ENCODE measurements around the gene CCDC192.
A peak's percentile ranks its signal among the peaks of the same experiment; 100 is the strongest.
"Not testable (repeated sequence)": the region's sequence is repeated elsewhere in the genome, so short reads cannot be mapped to it uniquely, and the experiment has no call there.

The CCDC192 gene

GRCh38 chr5:127697894-127698600 is 5.1 kb upstream of the CCDC192 start:
- no peak for DNase-seq (ENCODE audit: extremely low read depth in 1 of 2, low read depth in 1 of 2)

GRCh38 chr5:127699416-127699815 is 3.8 kb upstream of the CCDC192 start:
- no peak for DNase-seq (ENCODE audit: extremely low read depth in 1 of 2, low read depth in 1 of 2)

- no peak for DNase-seq (ENCODE audit: extremely low read depth in 1 of 2, low read depth in 1 of 2)
Observed at GRCh38 chr5:127700237-127700766, 2.9 kb upstream of the CCDC192 start.

- no peak for DNase-seq (ENCODE audit: extremely low read depth in 1 of 2, low read depth in 1 of 2)
Observed at GRCh38 chr5:127702434-127702833, 757 bp upstream of the CCDC192 start.

GRCh38 chr5:127705120-127705892 is 2.1 kb downstream of the CCDC192 start:
- no peak for DNase-seq (ENCODE audit: extremely low read depth in 1 of 2, low read depth in 1 of 2)

- no peak for DNase-seq (ENCODE audit: extremely low read depth in 1 of 2, low read depth in 1 of 2)
Observed at GRCh38 chr5:127706691-127707090, 3.5 kb downstream of the CCDC192 start.

GRCh38 chr5:127707209-127707608 is 4.0 kb downstream of the CCDC192 start:
- no peak for DNase-seq (ENCODE audit: extremely low read depth in 1 of 2, low read depth in 1 of 2)

- not testable (repeated sequence) for DNase-seq (ENCODE audit: extremely low read depth in 1 of 2, low read depth in 1 of 2)
Observed at GRCh38 chr5:127713083-127713482, 9.9 kb downstream of the CCDC192 start.

- DNase-seq (ENCODE audit: extremely low read depth in 1 of 2, low read depth in 1 of 2), result no peak
Observed at GRCh38 chr5:127718181-127718580, 15.0 kb downstream of the CCDC192 start.

GRCh38 chr5:127723571-127723970 is 20.4 kb downstream of the CCDC192 start:
- DNase-seq (ENCODE audit: extremely low read depth in 1 of 2, low read depth in 1 of 2), result no peak

- no peak for DNase-seq (ENCODE audit: extremely low read depth in 1 of 2, low read depth in 1 of 2)
Observed at GRCh38 chr5:127725673-127726072, 22.5 kb downstream of the CCDC192 start.

GRCh38 chr5:127732963-127733362 is 29.8 kb downstream of the CCDC192 start:
- no peak for DNase-seq (ENCODE audit: extremely low read depth in 1 of 2, low read depth in 1 of 2)

GRCh38 chr5:127739348-127739747 is 36.2 kb downstream of the CCDC192 start:
- DNase-seq (ENCODE audit: extremely low read depth in 1 of 2, low read depth in 1 of 2), result not testable (repeated sequence)

GRCh38 chr5:127739807-127740384 is 36.7 kb downstream of the CCDC192 start:
- DNase-seq (ENCODE audit: extremely low read depth in 1 of 2, low read depth in 1 of 2), result no peak

GRCh38 chr5:127741412-127741811 is 38.2 kb downstream of the CCDC192 start:
- DNase-seq (ENCODE audit: extremely low read depth in 1 of 2, low read depth in 1 of 2), result no peak

- DNase-seq (ENCODE audit: extremely low read depth in 1 of 2, low read depth in 1 of 2), result no peak
Observed at GRCh38 chr5:127744241-127744640, 41.0 kb downstream of the CCDC192 start.

GRCh38 chr5:127746756-127747155 is 43.6 kb downstream of the CCDC192 start:
- no peak for DNase-seq (ENCODE audit: extremely low read depth in 1 of 2, low read depth in 1 of 2)

GRCh38 chr5:127752503-127753265 is 49.5 kb downstream of the CCDC192 start:
- DNase-seq (ENCODE audit: extremely low read depth in 1 of 2, low read depth in 1 of 2), result not testable (repeated sequence)

- DNase-seq (ENCODE audit: extremely low read depth in 1 of 2, low read depth in 1 of 2), result no peak
Observed at GRCh38 chr5:127754259-127754658, 51.1 kb downstream of the CCDC192 start.

- DNase-seq (ENCODE audit: extremely low read depth in 1 of 2, low read depth in 1 of 2), result no peak
Observed at GRCh38 chr5:127754706-127755105, 51.5 kb downstream of the CCDC192 start.

- DNase-seq (ENCODE audit: extremely low read depth in 1 of 2, low read depth in 1 of 2), result peak in 1 of 2 donors; percentile 5
Observed at GRCh38 chr5:127757576-127757975, 54.4 kb downstream of the CCDC192 start.

Measured in stimulated activated CD8-positive, alpha-beta memory T cell treated with anti-CD3 and anti-CD28 coated beads, Interleukin-7, amount 100 ng/mL, for 48 hours (primary cell).